Choroid plexus epithelial cell (primary cell): Measurements from ENCODE around the gene MGST3.
"Not testable (repeated sequence)": the region's sequence is repeated elsewhere in the genome, so short reads cannot be mapped to it uniquely, and the experiment has no call there.

Experiments used
- DNase-seq: peaks from one replicate; pipeline ENCODE4 v3.0.0-alpha.2; 2010; ENCODE audit warnings: low read depth
- H3K4me3 ChIP-seq: 2 replicates; pipeline ENCODE4 v1.5.1; 2011; ENCODE audit warnings: low read depth, mild to moderate bottlenecking, control low read depth, low read length, moderate library complexity
- TF ChIP-seq, protein P1 (sequence below): conservative IDR thresholded peaks from 2 replicates; pipeline ENCODE4 v1.5.1; 2011; ENCODE audit warnings: low read depth, mild to moderate bottlenecking, control low read depth, inconsistent platforms, low read length, moderate library complexity

Gene MGST3

GRCh38 chr1:165634154-165634921 is 3.3 kb downstream of the MGST3 start:
- DNase-seq = no peak
- TF ChIP-seq, protein P1, sequence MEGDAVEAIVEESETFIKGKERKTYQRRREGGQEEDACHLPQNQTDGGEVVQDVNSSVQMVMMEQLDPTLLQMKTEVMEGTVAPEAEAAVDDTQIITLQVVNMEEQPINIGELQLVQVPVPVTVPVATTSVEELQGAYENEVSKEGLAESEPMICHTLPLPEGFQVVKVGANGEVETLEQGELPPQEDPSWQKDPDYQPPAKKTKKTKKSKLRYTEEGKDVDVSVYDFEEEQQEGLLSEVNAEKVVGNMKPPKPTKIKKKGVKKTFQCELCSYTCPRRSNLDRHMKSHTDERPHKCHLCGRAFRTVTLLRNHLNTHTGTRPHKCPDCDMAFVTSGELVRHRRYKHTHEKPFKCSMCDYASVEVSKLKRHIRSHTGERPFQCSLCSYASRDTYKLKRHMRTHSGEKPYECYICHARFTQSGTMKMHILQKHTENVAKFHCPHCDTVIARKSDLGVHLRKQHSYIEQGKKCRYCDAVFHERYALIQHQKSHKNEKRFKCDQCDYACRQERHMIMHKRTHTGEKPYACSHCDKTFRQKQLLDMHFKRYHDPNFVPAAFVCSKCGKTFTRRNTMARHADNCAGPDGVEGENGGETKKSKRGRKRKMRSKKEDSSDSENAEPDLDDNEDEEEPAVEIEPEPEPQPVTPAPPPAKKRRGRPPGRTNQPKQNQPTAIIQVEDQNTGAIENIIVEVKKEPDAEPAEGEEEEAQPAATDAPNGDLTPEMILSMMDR = no peak
- no peak overlapping the region for H3K4me3 ChIP-seq

DNA sequence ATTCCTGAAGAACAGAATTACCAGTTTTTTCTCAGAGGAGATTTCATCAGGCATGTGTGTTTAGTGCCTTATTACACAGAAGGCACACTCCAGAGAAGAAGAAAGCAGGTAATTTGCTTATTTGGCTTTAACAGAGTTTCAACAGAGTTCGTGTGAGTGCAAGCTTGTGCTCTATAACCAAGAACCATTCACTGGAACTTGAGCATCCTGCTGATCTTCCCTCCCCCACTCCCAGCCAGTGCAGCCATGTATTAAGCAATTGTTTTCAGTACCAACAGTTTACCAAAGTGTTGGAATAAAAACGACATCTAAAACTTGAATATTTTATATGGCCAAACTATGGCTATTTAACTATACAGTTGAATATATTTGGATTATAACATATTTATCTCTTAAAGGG is 4.3 kb downstream of the MGST3 start:
- DNase-seq = peak; percentile 57
- TF ChIP-seq, protein P1 = no peak
- H3K4me3 ChIP-seq = no peak overlapping the region

- H3K4me3 ChIP-seq = no peak overlapping the region
- TF ChIP-seq, protein P1 = no peak
- DNase-seq = no peak
Observed at GRCh38 chr1:165635823-165636222, 4.8 kb downstream of the MGST3 start.

GRCh38 chr1:165637427-165637826 is 6.4 kb downstream of the MGST3 start:
- H3K4me3 ChIP-seq = no peak overlapping the region
- peak; percentile 92 for DNase-seq
- TF ChIP-seq, protein P1 = no peak

- not testable (repeated sequence) for H3K4me3 ChIP-seq, DNase-seq
Observed at GRCh38 chr1:165638211-165638610, 7.2 kb downstream of the MGST3 start.

- H3K4me3 ChIP-seq = no peak overlapping the region
- no peak for DNase-seq
- TF ChIP-seq, protein P1 = no peak
Observed at GRCh38 chr1:165639821-165640623, 9.0 kb downstream of the MGST3 start.

DNA sequence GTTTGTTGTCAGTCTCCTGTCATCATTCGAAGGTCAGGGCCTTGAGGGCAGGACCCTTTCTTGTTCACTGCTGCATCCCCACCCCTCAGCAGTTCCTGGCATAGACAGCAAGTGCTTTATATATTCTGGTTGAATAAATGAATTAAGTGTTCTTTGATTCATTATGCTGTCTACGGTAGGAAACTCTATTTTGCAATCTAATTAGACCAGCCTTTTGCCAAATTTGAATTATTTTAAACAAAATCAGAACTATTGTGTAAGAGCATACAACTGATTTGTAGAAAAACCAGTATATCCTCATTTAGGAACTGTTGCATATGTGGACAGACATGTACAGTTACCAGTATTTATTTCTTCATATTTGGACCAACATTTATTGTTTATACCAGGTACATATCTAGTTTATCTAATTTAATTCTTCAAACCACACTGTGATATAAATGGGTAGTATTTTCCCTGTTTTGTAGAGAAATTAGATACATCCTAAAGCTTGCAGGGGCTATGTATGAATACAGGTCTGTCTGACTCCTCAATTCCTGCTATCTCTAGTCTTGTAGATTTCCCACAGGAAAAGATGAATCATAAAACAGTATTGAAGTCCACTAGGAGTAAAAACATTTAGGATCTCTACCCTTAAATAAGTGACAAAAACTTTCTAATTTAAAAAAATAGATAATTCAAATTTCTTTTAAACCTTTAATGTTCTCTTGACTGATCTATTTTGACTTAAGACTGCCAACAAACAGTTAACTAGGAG is 10.4 kb downstream of the MGST3 start:
- H3K4me3 ChIP-seq = no peak overlapping the region
- TF ChIP-seq, protein P1 = no peak
- DNase-seq = no peak
